Measurements from ENCODE around the gene DCAF6. TPM values are rescaled to one million over a fixed set of nuclear protein-coding genes. Genes with fewer than 3 reads are reported as not detected.

Gene DCAF6
- total and polyA plus RNA-seq, 7 experiments from 2014 or later = 8.4 to 32.7 (median 27.9) TPM

DNA sequence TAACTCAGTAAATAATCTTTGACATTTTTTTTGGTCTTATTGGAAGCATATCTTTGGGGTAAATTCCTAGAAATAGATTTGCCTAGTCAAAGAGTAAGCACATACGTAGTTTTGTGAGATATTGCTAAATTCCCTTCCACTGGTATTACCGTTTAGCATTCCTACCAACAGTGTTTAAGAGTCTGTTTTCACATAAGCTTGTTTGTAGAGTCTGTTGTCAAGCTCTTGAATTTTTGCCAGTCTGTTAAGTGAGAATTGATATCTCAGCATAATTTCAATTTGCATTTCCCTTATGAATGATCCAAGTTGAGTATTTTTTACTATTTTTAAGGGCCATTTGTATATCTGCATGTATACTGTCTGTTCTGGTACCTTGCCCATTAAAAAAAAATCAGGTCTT is 37.3 kb downstream of the DCAF6 start:
- no peak overlapping the region for H3K4me3 ChIP-seq (ENCODE audit: low read length)
- intact Hi-C loops (cut with micrococcal nuclease) = loop anchor here in 1 of 2 donors (5.0 kb wide), 1 partner anchor 37 kb away; the partner anchor contains the start of genes DCAF6 and MPC2
- H3K4me1 Mint-ChIP-seq = peaks cover 0 to 10% (median 0%) of the 10 kb centered on the region in 7 donors
- H3K27ac ChIP-seq (ENCODE audit: low read depth, low read length) = no peak overlapping the region
- DNase-seq = no peak
- H3K36me3 ChIP-seq (ENCODE audit: control insufficient read depth in 2 of 3, insufficient read depth in 3 of 3, low read length in 3 of 3) = peaks cover 0 to 9% (median 0%) of the 10 kb centered on the region in 3 experiments
- CTCF ChIA-PET = no interaction called here
- no peaks in the 10 kb centered on the region for H3K27me3 ChIP-seq (ENCODE audit: control insufficient read depth in 2 of 2, insufficient read depth in 2 of 2, low read length in 2 of 2)
- no peak overlapping the region for H3K27ac Mint-ChIP-seq
- ATAC-seq = no peak
- H3K9me3 Mint-ChIP-seq = peaks cover 0 to 5% (median 0%) of the 10 kb centered on the region in 11 donors
- no peaks in the 10 kb centered on the region for H3K27me3 Mint-ChIP-seq
- H3K36me3 Mint-ChIP-seq = peaks cover 9 to 47% (median 36%) of the 10 kb centered on the region in 5 donors
- POLR2A ChIA-PET = no interaction called here
- H3K4me3 Mint-ChIP-seq = no peak overlapping the region
- no peaks in the 10 kb centered on the region for H3K9me3 ChIP-seq (ENCODE audit: control insufficient read depth in 2 of 3, low read length in 3 of 3)
- H3K4me1 ChIP-seq (ENCODE audit: control insufficient read depth in 2 of 2, insufficient read depth in 2 of 2, low read length in 2 of 2) = no peaks in the 10 kb centered on the region

DNA sequence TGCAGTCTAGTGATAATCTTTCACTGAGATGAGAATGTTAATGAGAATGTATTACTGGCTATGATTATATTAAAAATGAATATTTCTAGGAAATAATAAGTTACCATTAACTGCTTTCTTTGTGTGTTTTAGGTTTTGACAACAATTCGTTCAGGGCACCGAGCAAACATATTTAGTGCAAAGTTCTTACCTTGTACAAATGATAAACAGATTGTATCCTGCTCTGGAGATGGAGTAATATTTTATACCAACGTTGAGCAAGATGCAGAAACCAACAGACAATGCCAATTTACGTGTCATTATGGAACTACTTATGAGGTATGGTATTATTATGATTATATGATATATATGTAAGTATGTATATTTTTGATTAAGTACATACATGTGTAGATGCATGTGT is 38.2 kb downstream of the DCAF6 start:
- Mint-ChIP-seq H3K4me1 (peaks cover 0 to 14% (median 4%) of the 10 kb centered on the region in 7 donors), H3K36me3 (peaks cover 9 to 50% (median 43%) of the 10 kb centered on the region in 5 donors), H3K4me3 (no peak overlapping the region), H3K27me3 (no peaks in the 10 kb centered on the region), H3K27ac (no peak overlapping the region), H3K9me3 (peaks cover 0 to 5% (median 0%) of the 10 kb centered on the region in 11 donors)
- H3K9me3 ChIP-seq (ENCODE audit: control insufficient read depth in 2 of 3, low read length in 3 of 3) = no peaks in the 10 kb centered on the region
- H3K4me3 ChIP-seq (ENCODE audit: low read length) = no peak overlapping the region
- H3K27ac ChIP-seq (ENCODE audit: low read depth, low read length) = no peak overlapping the region
- H3K4me1 ChIP-seq (ENCODE audit: control insufficient read depth in 2 of 2, insufficient read depth in 2 of 2, low read length in 2 of 2) = no peaks in the 10 kb centered on the region
- DNase-seq = no peak
- H3K27me3 ChIP-seq (ENCODE audit: control insufficient read depth in 2 of 2, insufficient read depth in 2 of 2, low read length in 2 of 2) = no peaks in the 10 kb centered on the region
- H3K36me3 ChIP-seq (ENCODE audit: control insufficient read depth in 2 of 3, insufficient read depth in 3 of 3, low read length in 3 of 3) = peaks cover 0 to 9% (median 0%) of the 10 kb centered on the region in 3 experiments
- intact Hi-C loops (cut with micrococcal nuclease) = loop anchor here in 1 of 2 donors (5.0 kb wide), 1 partner anchor 37 kb away; the partner anchor contains the start of genes DCAF6 and MPC2
- ATAC-seq = no peak
- ChIA-PET POLR2A (no interaction called here), CTCF (no interaction called here)

DNA sequence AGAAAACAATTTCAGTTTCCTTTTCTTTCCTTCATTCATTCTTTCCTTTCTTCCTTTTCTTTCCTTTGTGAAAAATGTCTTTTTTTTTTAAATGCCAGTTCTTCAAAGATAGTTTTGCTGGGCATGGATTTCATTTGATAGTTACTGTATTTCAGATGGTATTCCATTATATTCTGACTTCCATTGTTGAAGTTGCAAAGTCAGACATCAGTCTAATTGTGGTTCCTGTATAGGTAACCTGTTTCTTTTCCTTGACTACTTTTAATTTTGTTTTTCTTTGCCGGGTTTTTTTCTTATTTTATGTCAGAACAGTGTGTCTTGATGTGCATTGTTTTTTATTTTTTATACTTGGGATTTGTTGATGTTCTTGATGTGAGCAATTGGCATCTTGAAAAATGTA is 40.8 kb downstream of the DCAF6 start:
- CTCF ChIA-PET = no interaction called here

DNA sequence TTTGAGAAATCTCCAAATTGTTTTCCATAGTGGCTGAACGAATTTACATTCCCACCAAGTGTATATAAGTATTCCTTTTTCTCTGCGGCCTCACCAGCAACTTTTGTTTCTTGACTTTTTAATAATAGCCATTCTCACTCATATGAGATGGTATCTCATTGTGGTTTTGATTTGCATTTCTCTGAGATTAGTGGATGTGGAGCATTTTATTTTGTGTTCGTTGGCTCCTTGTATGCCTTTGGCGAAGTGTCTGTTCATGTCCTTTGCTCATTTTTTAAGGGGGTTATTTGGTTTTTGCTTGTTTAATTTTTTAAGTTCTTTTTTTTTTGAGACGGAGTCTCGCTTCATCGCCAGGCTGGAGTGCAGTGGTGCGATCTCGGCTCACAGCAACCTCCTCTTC is 45.5 kb downstream of the DCAF6 start:
- CTCF ChIA-PET = no interaction called here
- ATAC-seq (no peak), DNase-seq (no peak)
- peaks cover 10 to 66% (median 46%) of the 10 kb centered on the region in 5 donors for H3K36me3 Mint-ChIP-seq
- peaks cover 8 to 24% (median 19%) of the 10 kb centered on the region in 7 donors for H3K4me1 Mint-ChIP-seq
- Histone ChIP-seq H3K4me3 (ENCODE audit: low read length) (no peak overlapping the region), H3K27ac (ENCODE audit: low read depth, low read length) (no peak overlapping the region), H3K9me3 (ENCODE audit: control insufficient read depth in 2 of 3, low read length in 3 of 3) (no peaks in the 10 kb centered on the region), H3K4me1 (ENCODE audit: control insufficient read depth in 2 of 2, insufficient read depth in 2 of 2, low read length in 2 of 2) (no peaks in the 10 kb centered on the region), H3K36me3 (ENCODE audit: control insufficient read depth in 2 of 3, insufficient read depth in 3 of 3, low read length in 3 of 3) (no peaks in the 10 kb centered on the region), H3K27me3 (ENCODE audit: control insufficient read depth in 2 of 2, insufficient read depth in 2 of 2, low read length in 2 of 2) (no peaks in the 10 kb centered on the region)
- POLR2A ChIA-PET = no interaction called here
- no peaks in the 10 kb centered on the region for H3K27me3 Mint-ChIP-seq
- H3K9me3 Mint-ChIP-seq = peaks cover 0 to 5% (median 0%) of the 10 kb centered on the region in 11 donors
- H3K4me3 Mint-ChIP-seq = no peak overlapping the region
- intact Hi-C loops (cut with micrococcal nuclease) = no loop called here
- no peak overlapping the region for H3K27ac Mint-ChIP-seq

More for the DNA sequence above, 40.8 kb downstream of the DCAF6 start:
- no peaks in the 10 kb centered on the region for H3K4me1 ChIP-seq (ENCODE audit: control insufficient read depth in 2 of 2, insufficient read depth in 2 of 2, low read length in 2 of 2)
- peaks cover 0 to 9% (median 0%) of the 10 kb centered on the region in 3 experiments for H3K36me3 ChIP-seq (ENCODE audit: control insufficient read depth in 2 of 3, insufficient read depth in 3 of 3, low read length in 3 of 3)
- Mint-ChIP-seq H3K4me3 (no peak overlapping the region), H3K27me3 (no peaks in the 10 kb centered on the region), H3K9me3 (peaks cover 0 to 5% (median 0%) of the 10 kb centered on the region in 11 donors), H3K4me1 (peaks cover 3 to 24% (median 11%) of the 10 kb centered on the region in 7 donors), H3K36me3 (peaks cover 9 to 64% (median 60%) of the 10 kb centered on the region in 5 donors), H3K27ac (peak overlapping the region in 1 of 9 donors; percentile 64)
- POLR2A ChIA-PET = no interaction called here
- intact Hi-C loops (cut with micrococcal nuclease) = no loop called here
- no peak overlapping the region for H3K27ac ChIP-seq (ENCODE audit: low read depth, low read length)
- H3K27me3 ChIP-seq (ENCODE audit: control insufficient read depth in 2 of 2, insufficient read depth in 2 of 2, low read length in 2 of 2) = no peaks in the 10 kb centered on the region
- no peak overlapping the region for H3K4me3 ChIP-seq (ENCODE audit: low read length)
- DNase-seq = no peak
- H3K9me3 ChIP-seq (ENCODE audit: control insufficient read depth in 2 of 3, low read length in 3 of 3) = no peaks in the 10 kb centered on the region
- ATAC-seq = no peak

DNA sequence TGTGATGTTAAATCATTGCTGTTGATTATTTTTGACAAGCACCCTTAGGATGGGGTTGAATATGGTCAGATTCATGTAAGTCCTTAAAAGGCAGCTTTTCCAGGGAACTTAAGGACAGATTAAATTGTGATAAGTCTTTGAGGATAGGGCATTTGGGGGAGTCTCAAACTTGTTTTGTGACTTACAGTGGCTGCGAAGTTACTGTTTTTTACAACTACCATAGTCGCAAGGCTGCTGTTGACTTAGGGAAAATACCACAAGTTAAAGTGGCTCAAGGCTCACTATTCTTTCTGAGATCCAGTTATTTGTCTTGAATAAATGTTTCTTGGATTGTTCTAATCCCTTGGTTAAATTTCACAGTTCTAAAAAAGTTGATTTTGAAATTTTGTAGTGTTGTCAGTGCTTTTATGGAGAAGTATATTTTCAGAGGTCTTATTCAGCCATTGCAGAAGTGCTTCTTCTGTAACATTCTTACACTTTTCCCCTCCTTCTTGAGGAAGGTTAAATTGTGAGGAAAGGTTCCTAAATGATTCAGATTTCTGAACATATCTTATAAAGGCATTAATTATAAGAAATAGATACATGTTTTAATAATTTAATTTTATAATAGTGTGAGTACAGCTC is 47.4 kb downstream of the DCAF6 start:
- Histone ChIP-seq H3K27me3 (ENCODE audit: control insufficient read depth in 2 of 2, insufficient read depth in 2 of 2, low read length in 2 of 2) (no peaks in the 10 kb centered on the region), H3K27ac (ENCODE audit: low read depth, low read length) (no peak overlapping the region), H3K9me3 (ENCODE audit: control insufficient read depth in 2 of 3, low read length in 3 of 3) (no peaks in the 10 kb centered on the region), H3K4me1 (ENCODE audit: control insufficient read depth in 2 of 2, insufficient read depth in 2 of 2, low read length in 2 of 2) (no peaks in the 10 kb centered on the region), H3K4me3 (ENCODE audit: low read length) (no peak overlapping the region), H3K36me3 (ENCODE audit: control insufficient read depth in 2 of 3, insufficient read depth in 3 of 3, low read length in 3 of 3) (no peaks in the 10 kb centered on the region)
- ChIA-PET POLR2A (interaction anchor here (0.6 kb wide), 1 partner anchor 71 kb away, joined by 3 read pairs; no protein-coding TSS in a partner anchor), CTCF (no interaction called here)
- no peaks in the 10 kb centered on the region for H3K9me3 Mint-ChIP-seq
- no peaks in the 10 kb centered on the region for H3K27me3 Mint-ChIP-seq
- H3K36me3 Mint-ChIP-seq = peaks cover 7 to 52% (median 31%) of the 10 kb centered on the region in 5 donors
- DNase-seq = no peak
- H3K27ac Mint-ChIP-seq = no peak overlapping the region
- intact Hi-C loops (cut with micrococcal nuclease) = no loop called here
- H3K4me1 Mint-ChIP-seq = peaks cover 8 to 24% (median 16%) of the 10 kb centered on the region in 7 donors
- no peak overlapping the region for H3K4me3 Mint-ChIP-seq
- ATAC-seq = no peak

DNA sequence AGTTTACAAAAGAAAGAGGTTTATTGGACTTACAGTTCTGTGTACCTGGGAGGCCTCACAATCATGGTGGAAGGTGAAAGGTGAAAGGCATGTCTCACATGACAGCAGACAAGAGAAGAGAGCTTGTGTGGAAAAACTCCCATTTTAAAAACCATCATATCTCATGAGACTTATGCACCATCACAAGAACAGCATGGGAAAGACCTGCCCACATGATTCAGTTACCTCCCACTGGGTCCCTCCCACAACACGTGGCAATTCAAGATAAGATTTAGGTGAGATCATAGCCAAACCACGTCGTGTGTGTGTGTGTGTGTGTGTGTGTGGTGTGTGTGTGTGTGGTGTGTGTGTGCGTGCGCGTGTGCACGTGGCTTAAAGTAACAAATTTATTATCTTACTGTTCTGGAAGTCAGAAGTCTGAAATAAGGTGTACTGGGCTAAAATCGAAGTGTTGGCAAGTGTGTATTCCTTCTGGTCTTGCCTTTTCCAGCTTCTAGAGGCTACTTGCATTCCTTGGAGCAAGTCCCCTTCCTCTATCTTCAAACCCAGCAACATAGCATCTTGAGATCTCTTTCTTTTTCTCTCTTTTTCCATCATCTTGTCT is 48.5 kb downstream of the DCAF6 start:
- Mint-ChIP-seq H3K27me3 (no peaks in the 10 kb centered on the region), H3K9me3 (no peaks in the 10 kb centered on the region), H3K27ac (peak overlapping the region in 2 of 9 donors; percentile 21 to 41), H3K4me3 (no peak overlapping the region), H3K36me3 (peaks cover 7 to 45% (median 25%) of the 10 kb centered on the region in 5 donors), H3K4me1 (peaks cover 8 to 20% (median 12%) of the 10 kb centered on the region in 7 donors)
- H3K27me3 ChIP-seq (ENCODE audit: control insufficient read depth in 2 of 2, insufficient read depth in 2 of 2, low read length in 2 of 2) = no peaks in the 10 kb centered on the region
- no peak overlapping the region for H3K27ac ChIP-seq (ENCODE audit: low read depth, low read length)
- DNase-seq = no peak
- no peaks in the 10 kb centered on the region for H3K9me3 ChIP-seq (ENCODE audit: control insufficient read depth in 2 of 3, low read length in 3 of 3)
- intact Hi-C loops (cut with micrococcal nuclease) = no loop called here
- CTCF ChIA-PET = no interaction called here
- H3K4me3 ChIP-seq (ENCODE audit: low read length) = no peak overlapping the region
- H3K36me3 ChIP-seq (ENCODE audit: control insufficient read depth in 2 of 3, insufficient read depth in 3 of 3, low read length in 3 of 3) = no peaks in the 10 kb centered on the region
- ATAC-seq = no peak
- no peaks in the 10 kb centered on the region for H3K4me1 ChIP-seq (ENCODE audit: control insufficient read depth in 2 of 2, insufficient read depth in 2 of 2, low read length in 2 of 2)
- POLR2A ChIA-PET = no interaction called here
